H9 (cell line): ENCODE data around the gene NDUFB11. TPM values are rescaled to one million over a fixed set of nuclear protein-coding genes. Genes with fewer than 3 reads are reported as not detected.

Source experiments
- DNase-seq: peaks from one replicate; pipeline ENCODE4 v3.0.0-alpha.2; 2017
- H2AFZ ChIP-seq: one replicate; pipeline ENCODE4 v1.6.1; 2013; ENCODE audit warnings: mild to moderate bottlenecking, low read length, control low read depth, moderate library complexity
- H2AK5ac ChIP-seq: 2 replicates; pipeline ENCODE4 v1.6.1; 2013; ENCODE audit warnings: low read length, control low read depth, mixed read lengths; ENCODE audit not compliant: insufficient read length
- H2BK120ac ChIP-seq: one replicate; pipeline ENCODE4 v1.6.1; 2013; ENCODE audit warnings: low read depth, mild to moderate bottlenecking, low read length, control low read depth, inconsistent platforms; ENCODE audit not compliant: poor library complexity, severe bottlenecking
- H2BK12ac ChIP-seq: 2 replicates; pipeline ENCODE4 v1.6.1; 2013; ENCODE audit warnings: low read length, control low read depth, mixed read lengths, low read depth; ENCODE audit not compliant: insufficient read length
- H2BK15ac ChIP-seq: 2 replicates; pipeline ENCODE4 v1.6.1; 2013; ENCODE audit warnings: low read depth, low read length, control low read depth
- H2BK20ac ChIP-seq: one replicate; pipeline ENCODE4 v1.6.1; 2013; ENCODE audit warnings: low read depth, mild to moderate bottlenecking, low read length, control low read depth, inconsistent platforms; ENCODE audit not compliant: poor library complexity, severe bottlenecking
- H2BK5ac ChIP-seq: 2 replicates; pipeline ENCODE4 v1.6.1; 2013; ENCODE audit warnings: low read length, control low read depth, mixed read lengths; ENCODE audit not compliant: insufficient read length
- H3K14ac ChIP-seq: 2 replicates; pipeline ENCODE4 v1.6.1; 2013; ENCODE audit warnings: low read length, control low read depth; ENCODE audit not compliant: insufficient read depth
- H3K18ac ChIP-seq: 2 replicates; pipeline ENCODE4 v1.6.1; 2013; ENCODE audit warnings: low read depth, mild to moderate bottlenecking, mixed read lengths, low read length, control low read depth; ENCODE audit not compliant: insufficient read length
- H3K23ac ChIP-seq: 2 replicates; pipeline ENCODE4 v1.6.1; 2013; ENCODE audit warnings: low read length, control low read depth, mixed read lengths, low read depth; ENCODE audit not compliant: insufficient read length
- H3K23me2 ChIP-seq: 2 replicates; pipeline ENCODE4 v1.6.1; 2013; ENCODE audit warnings: low read depth, mild to moderate bottlenecking, mixed read lengths, low read length, control low read depth; ENCODE audit not compliant: insufficient read length, poor library complexity, severe bottlenecking
- H3K27ac ChIP-seq: 2 replicates; pipeline ENCODE4 v1.5.1; 2013; ENCODE audit warnings: low read length, control low read depth, mixed read lengths, low read depth; ENCODE audit not compliant: insufficient read length
- H3K27me3 ChIP-seq: 2 replicates; pipeline ENCODE4 v1.6.1; 2013; ENCODE audit warnings: low read length, control low read depth, inconsistent platforms; ENCODE audit not compliant: insufficient read depth
- H3K4ac ChIP-seq: 2 replicates; pipeline ENCODE4 v1.6.1; 2013; ENCODE audit warnings: low read depth, mild to moderate bottlenecking, control low read depth, inconsistent platforms, low read length, moderate library complexity
- H3K4me1 ChIP-seq: 2 replicates; pipeline ENCODE4 v1.6.1; 2013; ENCODE audit warnings: low read length, control low read depth, inconsistent platforms; ENCODE audit not compliant: insufficient read depth
- H3K4me2 ChIP-seq: 2 replicates; pipeline ENCODE4 v1.6.1; 2013; ENCODE audit warnings: low read length, control low read depth, mixed read lengths; ENCODE audit not compliant: insufficient read length, insufficient read depth
- H3K56ac ChIP-seq: 2 replicates; pipeline ENCODE4 v1.6.1; 2013; ENCODE audit warnings: low read depth, mild to moderate bottlenecking, mixed read lengths, low read length, control low read depth; ENCODE audit not compliant: insufficient read length
- H3K79me1 ChIP-seq: 2 replicates; pipeline ENCODE4 v1.6.1; 2013; ENCODE audit warnings: low read depth, mild to moderate bottlenecking, moderate library complexity, low read length, control low read depth, inconsistent platforms; ENCODE audit not compliant: insufficient read depth, poor library complexity, severe bottlenecking
- H3K79me2 ChIP-seq: 2 replicates; pipeline ENCODE4 v1.6.1; 2013; ENCODE audit warnings: low read length, control low read depth, inconsistent platforms; ENCODE audit not compliant: insufficient read depth
- H3K9ac ChIP-seq: 2 replicates; pipeline ENCODE4 v1.6.1; 2013; ENCODE audit warnings: low read length, control low read depth, mixed read lengths; ENCODE audit not compliant: insufficient read length; ENCODE audit errors: extremely low read depth
- H3K9me3 ChIP-seq: one replicate; pipeline ENCODE4 v1.6.1; 2013; ENCODE audit warnings: low read depth, low read length, inconsistent platforms; ENCODE audit not compliant: control insufficient read depth
- H3T11ph ChIP-seq: one replicate; pipeline ENCODE4 v1.6.1; 2013; ENCODE audit warnings: mild to moderate bottlenecking, low read length, control low read depth, inconsistent platforms
- H4K20me1 ChIP-seq: one replicate; pipeline ENCODE4 v1.6.1; 2013; ENCODE audit not compliant: control insufficient read depth, insufficient read length, insufficient read depth
- H4K5ac ChIP-seq: 2 replicates; pipeline ENCODE4 v1.6.1; 2013; ENCODE audit warnings: low read depth, mild to moderate bottlenecking, mixed read lengths, low read length, control low read depth; ENCODE audit not compliant: insufficient read length
- H4K8ac ChIP-seq: replicated peaks from 2 replicates; pipeline ENCODE4 v1.6.1; 2013; ENCODE audit warnings: low read length, control low read depth, mixed read lengths, low read depth; ENCODE audit not compliant: insufficient read length
- H4K91ac ChIP-seq: 2 replicates; pipeline ENCODE4 v1.6.1; 2013; ENCODE audit warnings: low read depth, mild to moderate bottlenecking, moderate library complexity, mixed read lengths, low read length, control low read depth; ENCODE audit not compliant: insufficient read length
- H3K27ac Mint-ChIP-seq, 3 experiments: 2 replicates in 2 of 3; 3 replicates in 1 of 3; pipeline ENCODE4 v1.8.0; 2020 to 2021; ENCODE audit warnings: mixed read lengths in 3 of 3, mild to moderate bottlenecking in 1 of 3, moderate library complexity in 1 of 3
- H3K27me3 Mint-ChIP-seq: 2 replicates; pipeline ENCODE4 v1.8.0; 2021; ENCODE audit warnings: low read depth, mild to moderate bottlenecking, moderate library complexity, mixed read lengths
- H3K36me3 Mint-ChIP-seq, 3 experiments: 2 replicates in 2 of 3; 3 replicates in 1 of 3; pipeline ENCODE4 v1.8.0; 2020 to 2021; ENCODE audit warnings: low read depth in 3 of 3, mixed read lengths in 3 of 3; ENCODE audit not compliant: insufficient read depth in 1 of 3
- H3K4me1 Mint-ChIP-seq, 2 experiments: 2 replicates each; pipeline ENCODE4 v1.8.0; 2020; ENCODE audit warnings: mixed read lengths in 2 of 2
- H3K4me3 Mint-ChIP-seq, 2 experiments: 2 replicates in 1 of 2; 3 replicates in 1 of 2; pipeline ENCODE4 v1.8.0; 2020 to 2021; ENCODE audit warnings: mild to moderate bottlenecking in 2 of 2, mixed read lengths in 2 of 2, moderate library complexity in 1 of 2
- H3K9me3 Mint-ChIP-seq, 2 experiments: 2 replicates in 1 of 2; 3 replicates in 1 of 2; pipeline ENCODE4 v1.8.0; 2020; ENCODE audit warnings: mild to moderate bottlenecking in 2 of 2, mixed read lengths in 2 of 2, moderate library complexity in 1 of 2
- CTCF ChIP-seq: fragments of 200-600 bp; sonication (generic); conservative IDR thresholded peaks from 3 replicates; pipeline ENCODE4 v1.8.0; 2021; ENCODE audit warnings: antibody characterized with exemption, mild to moderate bottlenecking
- WGBS: extraction: QIAGEN DNeasy Blood & Tissue Kit; methylation state at CpG from one replicate; pipeline ENCODE4 v1.1.7; 2013; ENCODE audit warnings: missing lambda C conversion rate, low lambda C conversion rate, mixed read lengths; ENCODE audit not compliant: insufficient read length; ENCODE audit errors: extremely low coverage; 5-methylcytosine and 5-hydroxymethylcytosine counted together
- total RNA-seq: library from RNA; stranded (reverse); gene quantifications from 2 replicates; pipeline ENCODE4 v1.2.1, GENCODE V29; 2021

The NDUFB11 gene
- total RNA-seq, 1 experiment from 2014 or later: 100 TPM

DNA sequence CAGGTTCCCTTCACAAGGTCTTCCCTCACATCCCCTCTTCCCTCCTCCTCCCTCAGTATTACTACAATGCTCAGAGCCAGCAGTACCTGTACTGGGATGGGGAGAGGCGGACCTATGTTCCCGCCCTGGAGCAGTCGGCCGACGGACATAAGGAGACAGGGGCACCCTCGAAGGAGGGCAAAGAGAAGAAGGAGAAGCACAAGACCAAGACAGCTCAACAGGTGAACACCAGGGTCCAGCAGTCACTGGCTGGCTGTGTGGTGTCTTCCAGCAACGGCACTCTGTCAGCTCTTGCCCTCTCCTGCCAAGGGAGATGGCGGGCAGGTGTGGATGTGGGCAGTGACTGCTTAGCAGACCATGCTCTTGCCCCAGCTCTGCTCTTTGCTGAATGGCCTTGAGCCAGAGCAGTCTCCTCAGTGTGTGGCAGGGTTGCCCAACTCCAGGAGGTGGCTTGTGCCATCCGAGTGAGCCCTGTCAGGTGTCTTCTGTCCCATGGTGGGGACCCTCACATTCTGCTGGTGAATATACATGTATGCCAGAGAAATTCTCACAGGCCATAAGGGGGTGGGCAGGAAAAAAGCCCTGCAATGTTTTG lies 37.7 kb upstream of the NDUFB11 start:
- H3K9me3 Mint-ChIP-seq: peaks cover 61 to 77% of the 10 kb centered on the region in 2 experiments
- H4K5ac ChIP-seq: no peak overlapping the region
- no peak overlapping the region for H2BK20ac ChIP-seq
- no peak overlapping the region for H2BK120ac ChIP-seq
- no peak overlapping the region for H2AK5ac ChIP-seq
- no peaks in the 10 kb centered on the region for H3K4me1 ChIP-seq
- H2BK15ac ChIP-seq: no peak overlapping the region
- H3K9me3 ChIP-seq: no peaks in the 10 kb centered on the region
- DNase-seq: no peak
- 0 out of 4 replicates have a peak, but pooled peaks cover 0 to under 1% of the 10 kb centered on the region in 2 experiments for H3K4me1 Mint-ChIP-seq
- H3K14ac ChIP-seq: no peak overlapping the region
- H3K4ac ChIP-seq: no peak overlapping the region
- no peak overlapping the region for H3K23ac ChIP-seq
- TF ChIP-seq CTCF: no peak
- no peak overlapping the region for H3K4me2 ChIP-seq
- no peak overlapping the region for H4K91ac ChIP-seq
- no peak overlapping the region for H4K8ac ChIP-seq
- H3K18ac ChIP-seq: no peak overlapping the region
- H3K27me3 Mint-ChIP-seq: no peaks in the 10 kb centered on the region; the same call in 1 of the 2 replicates
- no peaks in the 10 kb centered on the region for H3K79me1 ChIP-seq
- H3K27me3 ChIP-seq: no peaks in the 10 kb centered on the region
- H3K27ac Mint-ChIP-seq: no peak overlapping the region
- H3T11ph ChIP-seq: no peak overlapping the region
- no peak overlapping the region for H3K9ac ChIP-seq
- no peak overlapping the region for H2BK12ac ChIP-seq
- no peaks in the 10 kb centered on the region for H3K79me2 ChIP-seq
- no CpG with 5 or more reads among the region's 9 CpGs for WGBS
- H3K23me2 ChIP-seq: no peaks in the 10 kb centered on the region
- H3K36me3 Mint-ChIP-seq: peaks cover 48 to 83% (median 68%) of the 10 kb centered on the region in 3 experiments
- H2AFZ ChIP-seq: no peak overlapping the region
- no peak overlapping the region for H3K56ac ChIP-seq
- H4K20me1 ChIP-seq: no peaks in the 10 kb centered on the region
- H3K4me3 Mint-ChIP-seq: no peak overlapping the region
- H3K27ac ChIP-seq: no peak overlapping the region
- no peak overlapping the region for H2BK5ac ChIP-seq
